ENCODE data around the gene RASGRF1. TPM values are rescaled to one million over a fixed set of nuclear protein-coding genes. Genes with fewer than 3 reads are reported as not detected.
A peak's percentile ranks its signal among the peaks of the same experiment; 100 is the strongest.

RASGRF1 gene
- total and polyA plus RNA-seq, 10 donors = 0.50 to 3.4 (median 1.8) TPM

DNA sequence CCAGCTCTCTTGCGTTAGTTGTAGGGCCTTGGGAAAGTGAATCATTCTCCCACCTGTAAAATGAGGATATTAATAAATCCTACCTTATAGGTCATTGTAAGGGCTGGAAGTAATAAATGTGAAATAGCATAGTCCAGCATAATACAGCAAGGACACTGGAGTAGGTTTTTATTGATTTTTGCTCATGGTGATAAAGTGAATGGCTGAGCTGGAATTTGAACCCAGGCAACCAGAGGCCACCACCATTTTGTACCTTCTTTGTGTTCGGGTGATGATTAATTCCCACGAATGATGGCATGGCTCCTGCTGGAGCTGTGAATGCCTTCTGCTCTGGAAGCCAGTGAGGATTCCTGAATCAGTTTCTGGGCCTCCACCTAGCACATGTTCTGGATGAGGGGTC lies 177.6 kb downstream of the RASGRF1 start:
- H3K9me3 ChIP-seq = no peaks in the 10 kb centered on the region
- DNase-seq = no peak
- TF ChIP-seq POLR2AphosphoS5 (IDR thresholded peaks at IDR 0.05) (no peak), POLR2A (IDR thresholded peaks at IDR 0.05) (no peak)
- TF ChIP-seq, protein P1, sequence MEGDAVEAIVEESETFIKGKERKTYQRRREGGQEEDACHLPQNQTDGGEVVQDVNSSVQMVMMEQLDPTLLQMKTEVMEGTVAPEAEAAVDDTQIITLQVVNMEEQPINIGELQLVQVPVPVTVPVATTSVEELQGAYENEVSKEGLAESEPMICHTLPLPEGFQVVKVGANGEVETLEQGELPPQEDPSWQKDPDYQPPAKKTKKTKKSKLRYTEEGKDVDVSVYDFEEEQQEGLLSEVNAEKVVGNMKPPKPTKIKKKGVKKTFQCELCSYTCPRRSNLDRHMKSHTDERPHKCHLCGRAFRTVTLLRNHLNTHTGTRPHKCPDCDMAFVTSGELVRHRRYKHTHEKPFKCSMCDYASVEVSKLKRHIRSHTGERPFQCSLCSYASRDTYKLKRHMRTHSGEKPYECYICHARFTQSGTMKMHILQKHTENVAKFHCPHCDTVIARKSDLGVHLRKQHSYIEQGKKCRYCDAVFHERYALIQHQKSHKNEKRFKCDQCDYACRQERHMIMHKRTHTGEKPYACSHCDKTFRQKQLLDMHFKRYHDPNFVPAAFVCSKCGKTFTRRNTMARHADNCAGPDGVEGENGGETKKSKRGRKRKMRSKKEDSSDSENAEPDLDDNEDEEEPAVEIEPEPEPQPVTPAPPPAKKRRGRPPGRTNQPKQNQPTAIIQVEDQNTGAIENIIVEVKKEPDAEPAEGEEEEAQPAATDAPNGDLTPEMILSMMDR (IDR thresholded peaks at IDR 0.05 in 8 of 11, conservative IDR thresholded peaks at IDR 0.05 in 3 of 11) = no peak
- peaks cover 0 to 87% (median 40%) of the 10 kb centered on the region in 6 donors for H3K36me3 ChIP-seq
- H3K4me1 ChIP-seq = peaks cover 0 to 94% (median 48%) of the 10 kb centered on the region in 6 donors
- intact Hi-C loops (cut with DNase I; ENCODE audit: low total_unique reads) = no loop called here
- H3K27me3 ChIP-seq (replicated peaks in 1 of 7) = no peaks in the 10 kb centered on the region
- no peak overlapping the region for H3K27ac ChIP-seq
- no peak overlapping the region for H3K4me3 ChIP-seq
- WGBS, 5 donors = 93 to 97% (median 96%) methylated on average over 3 of the region's 3 CpGs

- intact Hi-C loops (cut with DNase I; ENCODE audit: low total_unique reads) = no loop called here
- DNase-seq = no peak
- Histone ChIP-seq H3K4me1 (peaks cover 0 to 98% (median 42%) of the 10 kb centered on the region in 6 donors), H3K4me3 (no peak overlapping the region), H3K9me3 (no peaks in the 10 kb centered on the region), H3K27ac (no peak overlapping the region), H3K36me3 (peaks cover 0 to 87% (median 41%) of the 10 kb centered on the region in 6 donors), H3K27me3 (replicated peaks in 1 of 7) (no peaks in the 10 kb centered on the region)
- TF ChIP-seq POLR2A (IDR thresholded peaks at IDR 0.05) = no peak
- TF ChIP-seq, protein P1 (IDR thresholded peaks at IDR 0.05 in 8 of 11, conservative IDR thresholded peaks at IDR 0.05 in 3 of 11) = no peak
- no peak for TF ChIP-seq POLR2AphosphoS5 (IDR thresholded peaks at IDR 0.05)
- WGBS, 5 donors = 81 to 91% (median 88%) methylated on average over 2 of the region's 2 CpGs
These were observed 178.3 kb downstream of the RASGRF1 start for GRCh38 chr15:78912316-78912715.

DNA sequence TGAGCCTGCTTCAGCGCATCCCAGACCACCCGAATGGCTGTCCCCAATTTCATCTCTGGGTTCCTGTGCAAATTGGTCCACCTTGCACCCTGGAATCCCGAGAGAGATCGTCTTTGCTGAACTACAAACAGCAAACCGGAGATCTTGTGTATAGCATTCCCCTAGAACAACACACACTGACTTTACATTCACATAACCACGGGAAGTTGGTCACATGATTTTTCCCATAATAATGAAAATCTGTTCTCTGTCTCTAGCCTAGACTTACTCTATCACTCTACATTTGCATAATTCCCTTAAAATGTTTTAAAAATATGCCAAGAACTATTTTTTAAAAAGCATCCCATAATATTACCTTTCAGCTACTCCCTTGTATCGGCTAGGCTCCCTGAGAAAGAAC lies 180.3 kb downstream of the RASGRF1 start:
- H3K9me3 ChIP-seq = no peaks in the 10 kb centered on the region
- no peak for DNase-seq
- peak overlapping the region in 2 of 8 donors; percentile 1 to 28 for H3K27ac ChIP-seq
- 84 to 92% (median 87%) methylated on average over 7 of the region's 7 CpGs for WGBS, 5 donors
- peaks cover 0 to 98% (median 36%) of the 10 kb centered on the region in 6 donors for H3K4me1 ChIP-seq
- peaks cover 0 to 100% (median 60%) of the 10 kb centered on the region in 6 donors for H3K36me3 ChIP-seq
- intact Hi-C loops (cut with DNase I; ENCODE audit: low total_unique reads) = no loop called here
- no peak overlapping the region for H3K4me3 ChIP-seq
- H3K27me3 ChIP-seq (replicated peaks in 1 of 7) = no peaks in the 10 kb centered on the region
- TF ChIP-seq POLR2A (IDR thresholded peaks at IDR 0.05) (no peak), POLR2AphosphoS5 (IDR thresholded peaks at IDR 0.05) (no peak)
- TF ChIP-seq, protein P1 (IDR thresholded peaks at IDR 0.05 in 8 of 11, conservative IDR thresholded peaks at IDR 0.05 in 3 of 11) = no peak

Other genes starting within 250 kb of the RASGRF1 start
- gene MORF4L1, start 217.9 kb downstream of the RASGRF1 start, total RNA-seq = 100 to 1,000 TPM; 191 to 271 (median 234) TPM
- gene MORF4L1, start 217.9 kb downstream of the RASGRF1 start, polyA plus RNA-seq = 100 to 1,000 TPM; 105 to 194 (median 154) TPM
- 100 to 1,000 TPM; 112 to 336 (median 238) TPM for gene CTSH, start 145.7 kb downstream of the RASGRF1 start, total RNA-seq
- 100 to 1,000 TPM; 372 to 381 (median 377) TPM for gene CTSH, start 145.7 kb downstream of the RASGRF1 start, polyA plus RNA-seq
- not detected for gene ANKRD34C, start 191.9 kb upstream of the RASGRF1 start, total RNA-seq
- gene ANKRD34C, start 191.9 kb upstream of the RASGRF1 start, polyA plus RNA-seq = not detected
- 10 to 100 TPM; 28.2 to 76.6 (median 34.4) TPM for gene TMED3, start 220.3 kb upstream of the RASGRF1 start, total RNA-seq
- gene TMED3, start 220.3 kb upstream of the RASGRF1 start, polyA plus RNA-seq = 10 to 100 TPM; 36.6 to 57.2 (median 52.0) TPM

All from spleen (tissue), 11 donors.